Ecto neural progenitor cell (in vitro differentiated cells): ENCODE data around the gene ACADVL.

Experiments used
- DNase-seq: peaks from one replicate; pipeline ENCODE4 v3.0.0-alpha.2; 2018; ENCODE audit warnings: low spot score

Gene ACADVL

GRCh38 chr17:7191571-7192270 lies 28.0 kb upstream of the ACADVL start:
- peak; percentile 87 for DNase-seq

GRCh38 chr17:7192271-7192937 lies 27.3 kb upstream of the ACADVL start:
- no peak for DNase-seq

GRCh38 chr17:7195971-7196370 lies 23.8 kb upstream of the ACADVL start:
- no peak for DNase-seq

GRCh38 chr17:7196651-7197401 lies 22.9 kb upstream of the ACADVL start:
- DNase-seq = no peak

- no peak for DNase-seq
Observed at GRCh38 chr17:7203391-7203790, 16.3 kb upstream of the ACADVL start.

- DNase-seq = no peak
Observed at GRCh38 chr17:7204336-7204735, 15.4 kb upstream of the ACADVL start.

- peak; percentile 99 for DNase-seq
Observed at GRCh38 chr17:7204828-7205461, 14.8 kb upstream of the ACADVL start.

GRCh38 chr17:7205561-7205960 lies 14.2 kb upstream of the ACADVL start:
- no peak for DNase-seq

- no peak for DNase-seq
Observed at GRCh38 chr17:7207120-7208001, 12.4 kb upstream of the ACADVL start.

GRCh38 chr17:7208027-7208571 lies 11.6 kb upstream of the ACADVL start:
- DNase-seq = peak; percentile 82

GRCh38 chr17:7208754-7209460 lies 10.8 kb upstream of the ACADVL start:
- peak; percentile 76 for DNase-seq

GRCh38 chr17:7211491-7212273 lies 8.1 kb upstream of the ACADVL start:
- peak; percentile 74 for DNase-seq

GRCh38 chr17:7213895-7214299 lies 5.8 kb upstream of the ACADVL start:
- peak; percentile 99 for DNase-seq

GRCh38 chr17:7214300-7215135 lies 5.2 kb upstream of the ACADVL start:
- DNase-seq = peak; percentile 100

GRCh38 chr17:7215136-7215638 lies 4.6 kb upstream of the ACADVL start:
- no peak for DNase-seq

GRCh38 chr17:7215652-7216180 lies 4.0 kb upstream of the ACADVL start:
- no peak for DNase-seq

GRCh38 chr17:7216242-7217112 lies 3.3 kb upstream of the ACADVL start:
- DNase-seq = no peak
